D721Med (cell line): Measurements from ENCODE around the gene HMCN2.

Experiments used
- DNase-seq: peaks from one replicate; pipeline ENCODE4 v3.0.0; 2011; ENCODE audit warnings: low spot score; ENCODE audit not compliant: insufficient read length
- FAIRE-seq: peaks from 2 replicates; lab custom pipeline; 2011; peaks lifted over from hg19 to GRCh38; lab: Jason Lieb, UNC
- TF ChIP-seq, protein P1 (sequence below): IDR thresholded peaks from 2 replicates; pipeline ENCODE4 v1.5.1; 2012; ENCODE audit warnings: mild to moderate bottlenecking, control low read depth; ENCODE audit not compliant: insufficient read depth; ENCODE audit errors: missing control alignments

Gene HMCN2

GRCh38 chr9:130414081-130414731 is 148.6 kb downstream of the HMCN2 start:
- TF ChIP-seq, protein P1, sequence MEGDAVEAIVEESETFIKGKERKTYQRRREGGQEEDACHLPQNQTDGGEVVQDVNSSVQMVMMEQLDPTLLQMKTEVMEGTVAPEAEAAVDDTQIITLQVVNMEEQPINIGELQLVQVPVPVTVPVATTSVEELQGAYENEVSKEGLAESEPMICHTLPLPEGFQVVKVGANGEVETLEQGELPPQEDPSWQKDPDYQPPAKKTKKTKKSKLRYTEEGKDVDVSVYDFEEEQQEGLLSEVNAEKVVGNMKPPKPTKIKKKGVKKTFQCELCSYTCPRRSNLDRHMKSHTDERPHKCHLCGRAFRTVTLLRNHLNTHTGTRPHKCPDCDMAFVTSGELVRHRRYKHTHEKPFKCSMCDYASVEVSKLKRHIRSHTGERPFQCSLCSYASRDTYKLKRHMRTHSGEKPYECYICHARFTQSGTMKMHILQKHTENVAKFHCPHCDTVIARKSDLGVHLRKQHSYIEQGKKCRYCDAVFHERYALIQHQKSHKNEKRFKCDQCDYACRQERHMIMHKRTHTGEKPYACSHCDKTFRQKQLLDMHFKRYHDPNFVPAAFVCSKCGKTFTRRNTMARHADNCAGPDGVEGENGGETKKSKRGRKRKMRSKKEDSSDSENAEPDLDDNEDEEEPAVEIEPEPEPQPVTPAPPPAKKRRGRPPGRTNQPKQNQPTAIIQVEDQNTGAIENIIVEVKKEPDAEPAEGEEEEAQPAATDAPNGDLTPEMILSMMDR: no peak
- no peak for DNase-seq
- no peak for FAIRE-seq

GRCh38 chr9:130414910-130415746 is 149.6 kb downstream of the HMCN2 start:
- FAIRE-seq (no peak), DNase-seq (no peak)
- TF ChIP-seq, protein P1: no peak

GRCh38 chr9:130417602-130418001 is 152.0 kb downstream of the HMCN2 start:
- DNase-seq: no peak
- FAIRE-seq: no peak
- TF ChIP-seq, protein P1: no peak

GRCh38 chr9:130418776-130419175 is 153.2 kb downstream of the HMCN2 start:
- TF ChIP-seq, protein P1: no peak
- no peak for DNase-seq
- FAIRE-seq: no peak

GRCh38 chr9:130419521-130420035 is 154.0 kb downstream of the HMCN2 start:
- FAIRE-seq (no peak), DNase-seq (no peak)
- TF ChIP-seq, protein P1: no peak

DNA sequence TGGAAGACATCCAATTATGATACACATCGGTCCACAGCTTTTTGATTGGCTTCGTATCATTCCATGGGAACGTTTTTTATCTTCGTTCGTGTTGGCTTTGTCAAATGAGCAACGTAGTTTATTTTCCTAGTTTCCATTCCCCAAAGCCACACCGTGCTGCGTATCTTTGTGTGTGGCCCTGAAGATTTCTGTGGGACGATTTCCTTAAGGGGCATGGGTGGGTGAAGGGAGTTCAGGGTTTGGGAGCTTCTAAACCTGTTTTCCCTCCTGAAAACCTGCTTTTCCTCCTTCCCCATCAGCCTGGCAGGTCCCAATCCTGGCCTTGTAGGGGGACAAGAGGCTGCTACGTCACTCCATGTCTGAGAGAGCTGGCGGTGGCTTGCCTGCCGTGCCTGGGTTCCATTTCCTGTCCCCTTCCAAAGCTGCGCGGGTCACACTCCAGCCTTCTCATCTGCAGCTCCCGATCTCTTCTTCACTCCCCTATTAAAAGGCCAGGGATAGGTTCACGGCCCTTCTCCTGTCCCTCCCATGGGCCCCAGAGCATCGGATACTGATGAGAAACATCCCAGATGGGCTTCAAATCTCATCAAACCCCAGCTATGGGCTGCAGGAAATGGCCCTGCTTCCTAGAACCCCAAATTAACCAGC is 155.7 kb downstream of the HMCN2 start:
- no peak for FAIRE-seq
- TF ChIP-seq, protein P1: no peak
- DNase-seq: no peak
